Effector memory CD8-positive, alpha-beta T cell (primary cell): ENCODE results near the gene TECPR2.

Experiments
- ATAC-seq: fragments of 150-1000 bp; cut with Tn5 transposase; replicated peaks from 2 replicates; pipeline ENCODE4 v1.10.0; 2021; ENCODE audit warnings: mild to moderate bottlenecking, moderate library complexity
- DNase-seq, 3 experiments: peaks; one replicate each; pipeline ENCODE4 v3.0.0; 2021
- H3K27ac Mint-ChIP-seq, 2 donors: one replicate each; pipeline ENCODE4 v1.8.0; 2022; ENCODE audit warnings: mild to moderate bottlenecking in 2 of 2, mixed read lengths in 2 of 2, moderate library complexity in 2 of 2
- H3K27me3 Mint-ChIP-seq, 2 donors: one replicate each; pipeline ENCODE4 v1.8.0; 2022; ENCODE audit warnings: mixed read lengths in 2 of 2
- H3K36me3 Mint-ChIP-seq: one replicate; pipeline ENCODE4 v1.8.0; 2022; ENCODE audit warnings: mild to moderate bottlenecking, moderate library complexity, mixed read lengths; ENCODE audit not compliant: insufficient read depth
- H3K4me1 Mint-ChIP-seq, 2 donors: one replicate each; pipeline ENCODE4 v1.8.0; 2022; ENCODE audit warnings: low read depth in 2 of 2, mixed read lengths in 2 of 2
- H3K4me3 Mint-ChIP-seq, 2 donors: one replicate each; pipeline ENCODE4 v1.8.0; 2022; ENCODE audit warnings: mild to moderate bottlenecking in 2 of 2, mixed read lengths in 2 of 2, moderate library complexity in 2 of 2
- H3K9me3 Mint-ChIP-seq, 2 donors: one replicate each; pipeline ENCODE4 v1.8.0; 2022; ENCODE audit warnings: mixed read lengths in 2 of 2

TECPR2 gene

GRCh38 chr14:102495491-102496330 lies 133.0 kb downstream of the TECPR2 start:
- H3K4me3 Mint-ChIP-seq, result no peak overlapping the region
- no peak for DNase-seq
- H3K4me1 Mint-ChIP-seq, result peaks cover 8% of the 10 kb centered on the region in 2 donors
- no peaks in the 10 kb centered on the region for H3K9me3 Mint-ChIP-seq
- H3K36me3 Mint-ChIP-seq, result peaks cover 9% of the 10 kb centered on the region
- ATAC-seq, result no peak
- no peaks in the 10 kb centered on the region for H3K27me3 Mint-ChIP-seq
- no peak overlapping the region for H3K27ac Mint-ChIP-seq

- ATAC-seq, result no peak
- peaks cover 10% of the 10 kb centered on the region in 2 donors for H3K4me1 Mint-ChIP-seq
- H3K27me3 Mint-ChIP-seq, result no peaks in the 10 kb centered on the region
- H3K36me3 Mint-ChIP-seq, result peaks cover 9% of the 10 kb centered on the region
- no peak overlapping the region for H3K27ac Mint-ChIP-seq
- no peaks in the 10 kb centered on the region for H3K9me3 Mint-ChIP-seq
- DNase-seq, result no peak
- no peak overlapping the region for H3K4me3 Mint-ChIP-seq
Observed at GRCh38 chr14:102496331-102496691, 133.6 kb downstream of the TECPR2 start.

GRCh38 chr14:102496958-102497744 lies 134.4 kb downstream of the TECPR2 start:
- no peak overlapping the region for H3K4me3 Mint-ChIP-seq
- DNase-seq, result no peak
- no peaks in the 10 kb centered on the region for H3K27me3 Mint-ChIP-seq
- peaks cover 10% of the 10 kb centered on the region in 2 donors for H3K4me1 Mint-ChIP-seq
- ATAC-seq, result no peak
- H3K9me3 Mint-ChIP-seq, result no peaks in the 10 kb centered on the region
- H3K36me3 Mint-ChIP-seq, result peaks cover 9% of the 10 kb centered on the region
- peak overlapping the region in 1 of 2 donors; percentile 67 for H3K27ac Mint-ChIP-seq

- Mint-ChIP-seq H3K9me3 (no peaks in the 10 kb centered on the region), H3K27ac (peak overlapping the region; percentile 67 to 78), H3K27me3 (no peaks in the 10 kb centered on the region), H3K4me1 (peaks cover 10% of the 10 kb centered on the region in 2 donors), H3K36me3 (peaks cover 9% of the 10 kb centered on the region), H3K4me3 (no peak overlapping the region)
- ATAC-seq (no peak), DNase-seq (no peak)
Observed at GRCh38 chr14:102497998-102498677, 135.4 kb downstream of the TECPR2 start.

GRCh38 chr14:102498678-102499265 lies 136.0 kb downstream of the TECPR2 start:
- no peaks in the 10 kb centered on the region for H3K9me3 Mint-ChIP-seq
- peak overlapping the region; percentile 34 to 78 for H3K27ac Mint-ChIP-seq
- peaks cover 9% of the 10 kb centered on the region for H3K36me3 Mint-ChIP-seq
- DNase-seq (no peak), ATAC-seq (no peak)
- no peak overlapping the region for H3K4me3 Mint-ChIP-seq
- no peaks in the 10 kb centered on the region for H3K27me3 Mint-ChIP-seq
- H3K4me1 Mint-ChIP-seq, result peaks cover 10% of the 10 kb centered on the region in 2 donors

GRCh38 chr14:102499401-102500157 lies 136.8 kb downstream of the TECPR2 start:
- Mint-ChIP-seq H3K4me3 (no peak overlapping the region), H3K36me3 (peaks cover 9% of the 10 kb centered on the region), H3K9me3 (no peaks in the 10 kb centered on the region), H3K4me1 (peaks cover 10% of the 10 kb centered on the region in 2 donors), H3K27ac (peak overlapping the region; percentile 62 to 79), H3K27me3 (no peaks in the 10 kb centered on the region)
- DNase-seq, result no peak
- peak; percentile 5 for ATAC-seq

- H3K27ac Mint-ChIP-seq, result peak overlapping the region; percentile 62 to 79
- H3K36me3 Mint-ChIP-seq, result peaks cover 9% of the 10 kb centered on the region
- no peaks in the 10 kb centered on the region for H3K27me3 Mint-ChIP-seq
- H3K4me1 Mint-ChIP-seq, result peaks cover 10% of the 10 kb centered on the region in 2 donors
- DNase-seq (no peak), ATAC-seq (peak; percentile 88)
- no peaks in the 10 kb centered on the region for H3K9me3 Mint-ChIP-seq
- H3K4me3 Mint-ChIP-seq, result no peak overlapping the region
Observed at GRCh38 chr14:102500158-102500662, 137.5 kb downstream of the TECPR2 start.

- Mint-ChIP-seq H3K27me3 (no peaks in the 10 kb centered on the region), H3K36me3 (peaks cover 9% of the 10 kb centered on the region), H3K4me1 (peaks cover 10 to 11% of the 10 kb centered on the region in 2 donors), H3K27ac (peak overlapping the region; percentile 62 to 79), H3K4me3 (no peak overlapping the region), H3K9me3 (no peaks in the 10 kb centered on the region)
- ATAC-seq, result peak; percentile 52
- DNase-seq, result no peak
Observed at GRCh38 chr14:102500713-102501112, 138.0 kb downstream of the TECPR2 start.

GRCh38 chr14:102501751-102502315 lies 139.1 kb downstream of the TECPR2 start:
- Mint-ChIP-seq H3K4me3 (no peak overlapping the region), H3K9me3 (no peaks in the 10 kb centered on the region), H3K4me1 (peaks cover 10 to 12% of the 10 kb centered on the region in 2 donors), H3K27ac (peak overlapping the region in 1 of 2 donors; percentile 62), H3K27me3 (no peaks in the 10 kb centered on the region), H3K36me3 (peaks cover 13% of the 10 kb centered on the region)
- ATAC-seq, result no peak
- no peak for DNase-seq

GRCh38 chr14:102502571-102502970 lies 139.8 kb downstream of the TECPR2 start:
- ATAC-seq (no peak), DNase-seq (no peak)
- H3K9me3 Mint-ChIP-seq, result no peaks in the 10 kb centered on the region
- peaks cover 10 to 12% of the 10 kb centered on the region in 2 donors for H3K4me1 Mint-ChIP-seq
- no peak overlapping the region for H3K27ac Mint-ChIP-seq
- H3K36me3 Mint-ChIP-seq, result peaks cover 13% of the 10 kb centered on the region
- no peaks in the 10 kb centered on the region for H3K27me3 Mint-ChIP-seq
- H3K4me3 Mint-ChIP-seq, result no peak overlapping the region

GRCh38 chr14:102503641-102504327 lies 141.0 kb downstream of the TECPR2 start:
- no peak for DNase-seq
- peaks cover 0 to 2% of the 10 kb centered on the region in 2 donors for H3K9me3 Mint-ChIP-seq
- H3K27ac Mint-ChIP-seq, result peak overlapping the region in 1 of 2 donors; percentile 23
- ATAC-seq, result no peak
- peaks cover 16% of the 10 kb centered on the region for H3K36me3 Mint-ChIP-seq
- no peak overlapping the region for H3K4me3 Mint-ChIP-seq
- peaks cover 10 to 14% of the 10 kb centered on the region in 2 donors for H3K4me1 Mint-ChIP-seq
- H3K27me3 Mint-ChIP-seq, result no peaks in the 10 kb centered on the region
